Measurements from ENCODE around the gene PPP1R12A. TPM values are rescaled to one million over a fixed set of nuclear protein-coding genes. Genes with fewer than 3 reads are reported as not detected.

The PPP1R12A gene
- total RNA-seq, 4 donors from 2014 or later = 387 to 683 (median 563) TPM

- peak overlapping the region in 1 of 4 donors; percentile 12 for H3K27ac ChIP-seq
- H3K36me3 ChIP-seq = no peaks in the 10 kb centered on the region
- H3K27me3 ChIP-seq = no peaks in the 10 kb centered on the region
- H3K9me3 ChIP-seq = peaks cover 0 to 9% (median 0%) of the 10 kb centered on the region in 3 donors
- peaks cover 3 to 69% (median 7%) of the 10 kb centered on the region in 3 donors for H3K4me1 ChIP-seq
- ATAC-seq = no peak
- no peak overlapping the region for H3K4me3 ChIP-seq
- no peak for TF ChIP-seq POLR2A (IDR thresholded peaks at IDR 0.05)
- TF ChIP-seq POLR2AphosphoS5 (IDR thresholded peaks at IDR 0.05) = no peak
- no peak for TF ChIP-seq CTCF (IDR thresholded peaks at IDR 0.05)
- TF ChIP-seq EP300 (IDR thresholded peaks at IDR 0.05) = no peak
- 56 to 63% methylated on average over 1 of the region's 1 CpG for WGBS, 2 donors (ENCODE audit: low coverage in 1 of 2)
Observed at GRCh38 chr12:79850610-79851299, 84.1 kb downstream of the PPP1R12A start.

- Histone ChIP-seq H3K9me3 (peaks cover 0 to 9% (median 0%) of the 10 kb centered on the region in 3 donors), H3K36me3 (peaks cover 0 to 16% of the 10 kb centered on the region in 2 donors), H3K27me3 (no peaks in the 10 kb centered on the region), H3K4me1 (peaks cover 3 to 63% (median 7%) of the 10 kb centered on the region in 3 donors), H3K27ac (peak overlapping the region in 1 of 4 donors; percentile 44), H3K4me3 (no peak overlapping the region)
- no peak for TF ChIP-seq POLR2A (IDR thresholded peaks at IDR 0.05)
- WGBS, 2 donors (ENCODE audit: low coverage in 1 of 2) = 9 to 11% methylated on average over 4 of the region's 4 CpGs
- ATAC-seq = no peak
Observed at GRCh38 chr12:79848339-79848738, 86.6 kb downstream of the PPP1R12A start.

- peaks cover 0 to 9% (median 0%) of the 10 kb centered on the region in 3 donors for H3K9me3 ChIP-seq
- ATAC-seq = no peak
- H3K36me3 ChIP-seq = peaks cover 0 to 22% of the 10 kb centered on the region in 2 donors
- WGBS, 2 donors (ENCODE audit: low coverage in 1 of 2) = 33 to 47% methylated on average over 1 of the region's 1 CpG
- peak overlapping the region in 1 of 4 donors; percentile 44 for H3K27ac ChIP-seq
- H3K27me3 ChIP-seq = no peaks in the 10 kb centered on the region
- TF ChIP-seq CTCF (IDR thresholded peaks at IDR 0.05) = no peak
- TF ChIP-seq POLR2AphosphoS5 (IDR thresholded peaks at IDR 0.05) = no peak
- no peak for TF ChIP-seq POLR2A (IDR thresholded peaks at IDR 0.05)
- no peak for TF ChIP-seq EP300 (IDR thresholded peaks at IDR 0.05)
- peaks cover 3 to 67% (median 7%) of the 10 kb centered on the region in 3 donors for H3K4me1 ChIP-seq
- H3K4me3 ChIP-seq = no peak overlapping the region
Observed at GRCh38 chr12:79847417-79847816, 87.5 kb downstream of the PPP1R12A start.

- ATAC-seq = no peak
- H3K27me3 ChIP-seq = no peaks in the 10 kb centered on the region
- no peak overlapping the region for H3K4me3 ChIP-seq
- peaks cover 7 to 82% (median 8%) of the 10 kb centered on the region in 3 donors for H3K4me1 ChIP-seq
- peaks cover 0 to 22% of the 10 kb centered on the region in 2 donors for H3K36me3 ChIP-seq
- H3K9me3 ChIP-seq = no peaks in the 10 kb centered on the region
- H3K27ac ChIP-seq = no peak overlapping the region
- TF ChIP-seq EP300 (IDR thresholded peaks at IDR 0.05) (no peak), POLR2A (IDR thresholded peaks at IDR 0.05) (no peak), CTCF (IDR thresholded peaks at IDR 0.05) (no peak), POLR2AphosphoS5 (IDR thresholded peaks at IDR 0.05) (no peak)
Observed at GRCh38 chr12:79844693-79845092, 90.2 kb downstream of the PPP1R12A start.

GRCh38 chr12:79843978-79844377, 90.9 kb downstream of the PPP1R12A start:
- H3K27me3 ChIP-seq = no peaks in the 10 kb centered on the region
- peaks cover 7 to 79% (median 8%) of the 10 kb centered on the region in 3 donors for H3K4me1 ChIP-seq
- no peak overlapping the region for H3K4me3 ChIP-seq
- no peak for TF ChIP-seq EP300 (IDR thresholded peaks at IDR 0.05)
- TF ChIP-seq POLR2AphosphoS5 (IDR thresholded peaks at IDR 0.05) = no peak
- TF ChIP-seq CTCF (IDR thresholded peaks at IDR 0.05) = no peak
- TF ChIP-seq POLR2A (IDR thresholded peaks at IDR 0.05) = no peak
- no peaks in the 10 kb centered on the region for H3K9me3 ChIP-seq
- no peak overlapping the region for H3K27ac ChIP-seq
- no peak for ATAC-seq
- 79 to 87% methylated on average over 3 of the region's 3 CpGs for WGBS, 2 donors (ENCODE audit: low coverage in 1 of 2)
- peaks cover 0 to 25% of the 10 kb centered on the region in 2 donors for H3K36me3 ChIP-seq
